Hepatocyte (in vitro differentiated cells): ENCODE data around the gene NHERF1.

ENCODE experiments used
- CTCF ChIP-seq: fragments of 200-600 bp; sonication (generic); IDR thresholded peaks from 2 replicates; pipeline ENCODE4 v1.5.1; 2016; ENCODE audit warnings: antibody characterized with exemption, mild to moderate bottlenecking; ENCODE audit not compliant: poor library complexity
- EZH2 ChIP-seq: fragments of 200-600 bp; sonication (generic); IDR thresholded peaks from 2 replicates; pipeline ENCODE4 v1.6.1; 2016; ENCODE audit warnings: antibody characterized with exemption, mild to moderate bottlenecking, borderline replicate concordance
- EZH2phosphoT487 ChIP-seq: fragments of 200-600 bp; sonication (generic); IDR thresholded peaks from one replicate; pipeline ENCODE4 v1.6.1; 2018; ENCODE audit warnings: antibody characterized with exemption, mild to moderate bottlenecking, low read depth, moderate library complexity; ENCODE audit not compliant: unreplicated experiment, severe bottlenecking

- TF ChIP-seq CTCF (peak; percentile 45), EZH2 (no peak), EZH2phosphoT487 (no peak)
These were observed 11.7 kb upstream of the NHERF1 start, which contains the start of gene RAB37 for GRCh38 chr17:74736513-74737298.
